NCI-H1105 treated with DMSO at 0.1 percent for 48 hours (cell line): ENCODE data around the gene ZNF618.
"Not testable (repeated sequence)": the region's sequence is repeated elsewhere in the genome, so short reads cannot be mapped to it uniquely, and the experiment has no call there.

Experiments
- DNase-seq: peaks from one replicate; lab custom pipeline; 2025; lab: John Stamatoyannopoulos, UW

ZNF618 gene

DNA sequence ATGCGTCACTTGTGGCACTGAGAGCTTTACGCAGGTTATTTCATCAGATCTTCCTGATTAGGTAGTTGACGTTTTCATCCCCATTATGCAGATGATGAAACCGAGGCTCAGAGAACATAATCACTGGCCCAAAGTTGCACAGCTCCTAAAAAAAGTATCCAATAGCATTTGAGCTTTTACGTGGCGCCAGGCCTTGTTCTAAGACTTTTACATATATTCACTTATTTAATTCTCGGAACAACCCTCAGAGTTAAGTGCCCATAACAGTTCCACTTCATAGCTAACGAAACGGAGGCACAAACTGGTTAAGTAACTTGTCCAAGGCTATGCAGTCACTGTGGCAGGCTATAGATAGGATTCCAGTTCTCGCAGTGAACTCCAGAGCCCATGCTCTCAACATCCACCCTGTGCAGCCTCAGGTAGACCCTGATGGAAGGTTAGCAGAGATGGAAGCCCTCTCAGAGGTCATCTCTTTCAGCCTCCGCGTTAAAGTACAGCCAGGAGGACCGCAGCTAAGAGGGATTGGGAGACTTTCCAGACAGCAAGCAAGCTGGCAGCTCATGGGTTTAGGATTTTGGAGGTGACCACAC, 162.7 kb downstream of the ZNF618 start:
- DNase-seq = no peak

DNA sequence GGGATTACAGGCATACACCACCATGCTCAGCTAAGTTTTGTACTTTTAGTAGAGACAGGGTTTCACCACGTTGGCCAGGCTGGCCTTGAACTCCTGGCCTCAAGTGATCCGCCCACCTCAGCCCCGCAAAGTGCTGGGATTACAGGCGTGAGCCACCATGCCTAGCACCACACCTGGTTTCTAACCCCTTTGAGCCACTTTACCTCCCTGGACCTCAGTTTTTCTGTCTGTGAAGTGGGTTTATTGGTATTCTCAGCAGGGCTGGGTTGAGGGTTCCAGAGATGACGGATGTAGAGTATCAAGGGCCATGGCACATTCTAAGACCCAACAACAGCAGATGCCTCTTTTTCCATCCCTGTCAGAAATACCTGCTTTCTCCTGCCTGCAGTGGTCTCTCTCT, 163.4 kb downstream of the ZNF618 start:
- DNase-seq = no peak

DNA sequence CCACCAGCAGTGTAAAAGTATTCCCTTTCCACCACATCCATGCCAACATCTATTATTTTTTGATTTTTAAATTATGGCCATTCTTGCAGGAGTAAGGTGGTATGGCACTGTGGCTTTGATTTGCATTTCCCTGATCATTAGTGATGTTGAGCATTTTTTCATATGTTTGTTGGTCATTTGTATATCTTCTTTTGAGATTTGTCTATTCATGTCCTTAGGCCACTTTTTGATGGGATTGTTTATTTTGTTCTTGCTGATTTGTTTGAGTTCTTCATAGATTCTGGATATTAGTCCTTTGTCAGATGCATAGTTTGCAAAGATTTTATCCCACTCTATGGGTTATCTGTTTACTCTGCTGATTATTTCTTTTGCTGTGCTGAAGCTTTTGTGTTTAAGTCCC, 167.6 kb downstream of the ZNF618 start:
- not testable (repeated sequence) for DNase-seq

DNA sequence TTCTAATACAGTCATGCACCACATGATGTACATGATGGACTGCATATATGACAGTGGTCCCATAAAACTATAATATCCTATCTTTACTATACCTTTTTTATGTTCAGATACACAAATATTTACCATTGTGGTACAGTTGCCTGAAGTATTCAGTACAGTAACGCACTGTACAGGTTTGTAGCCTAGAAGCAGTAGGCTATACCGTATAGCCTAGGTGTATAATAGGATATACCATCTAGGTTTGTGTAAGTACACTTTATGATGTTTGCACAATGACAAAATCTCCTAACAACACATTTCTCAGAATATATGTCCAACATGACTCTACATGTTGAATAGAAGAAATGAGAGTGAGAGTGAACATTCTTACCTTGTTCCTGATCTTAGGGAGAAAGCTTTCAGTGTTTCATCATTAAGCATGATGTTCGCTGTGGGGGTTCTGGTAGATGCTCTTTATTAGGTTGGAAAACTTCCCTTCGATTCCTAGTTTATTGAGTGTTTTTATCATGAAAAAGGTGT, 170.2 kb downstream of the ZNF618 start:
- DNase-seq = no peak

DNA sequence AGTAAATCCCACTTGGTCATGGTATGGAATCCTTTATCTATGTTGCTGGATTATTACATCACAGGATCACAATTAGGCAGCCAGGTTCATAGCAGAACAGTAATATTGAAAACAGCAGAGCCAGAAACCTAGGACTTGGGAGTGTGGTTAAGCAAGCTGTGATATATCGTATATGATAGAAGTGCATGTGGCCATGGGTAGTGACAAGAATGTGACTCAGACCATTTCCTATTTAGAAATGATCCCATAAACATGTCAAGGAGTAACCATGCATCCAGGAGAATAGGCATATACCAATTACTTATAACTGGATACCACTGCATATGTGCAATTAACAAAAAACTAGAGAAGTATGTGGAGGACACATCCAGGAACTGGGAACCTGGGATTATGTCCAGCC, 170.8 kb downstream of the ZNF618 start:
- DNase-seq = no peak

DNA sequence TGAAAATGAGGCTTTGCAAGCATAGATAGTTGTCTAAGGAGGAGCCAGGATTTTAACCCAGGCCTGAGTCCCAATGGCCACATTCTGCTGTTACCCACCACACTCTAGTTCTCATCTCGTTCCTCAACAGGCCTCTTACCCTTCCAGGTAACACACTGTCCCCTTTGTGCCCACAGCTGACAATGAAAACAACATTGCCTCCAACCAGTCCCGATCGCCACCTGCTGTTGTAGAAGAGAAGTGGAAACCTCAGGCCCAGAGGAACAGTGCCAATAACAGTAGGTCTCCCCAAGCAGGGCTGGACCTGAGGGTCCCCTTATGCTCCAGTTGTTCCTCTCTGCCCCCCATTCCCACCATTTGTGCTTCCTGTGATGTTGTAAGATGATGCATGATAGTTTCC, 171.6 kb downstream of the ZNF618 start:
- no peak for DNase-seq

DNA sequence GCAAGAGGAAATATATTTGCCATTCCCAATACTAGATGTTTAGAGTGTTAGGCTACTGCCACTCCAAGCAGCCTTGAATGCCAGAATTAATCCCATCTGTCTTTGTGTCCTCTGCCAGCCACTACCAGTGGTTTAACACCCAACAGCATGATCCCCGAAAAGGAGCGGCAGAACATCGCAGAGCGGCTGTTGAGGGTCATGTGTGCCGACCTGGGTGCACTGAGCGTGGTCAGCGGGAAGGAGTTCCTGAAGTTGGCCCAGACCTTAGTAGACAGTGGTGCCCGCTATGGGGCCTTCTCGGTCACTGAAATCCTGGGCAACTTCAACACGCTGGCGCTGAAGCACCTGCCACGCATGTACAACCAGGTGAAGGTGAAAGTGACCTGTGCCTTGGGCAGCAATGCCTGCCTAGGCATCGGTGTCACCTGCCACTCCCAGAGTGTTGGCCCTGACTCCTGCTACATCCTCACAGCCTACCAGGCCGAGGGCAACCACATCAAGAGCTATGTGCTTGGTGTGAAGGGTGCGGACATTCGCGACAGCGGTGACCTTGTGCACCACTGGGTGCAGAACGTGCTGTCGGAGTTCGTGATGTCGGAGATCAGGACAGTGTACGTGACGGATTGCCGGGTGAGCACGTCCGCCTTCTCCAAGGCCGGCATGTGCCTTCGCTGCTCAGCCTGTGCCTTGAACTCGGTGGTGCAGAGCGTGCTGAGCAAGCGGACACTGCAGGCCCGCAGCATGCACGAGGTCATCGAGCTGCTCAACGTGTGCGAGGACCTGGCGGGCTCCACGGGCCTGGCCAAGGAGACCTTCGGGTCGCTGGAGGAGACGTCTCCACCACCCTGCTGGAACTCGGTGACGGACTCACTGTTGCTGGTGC, 172.7 kb downstream of the ZNF618 start:
- DNase-seq = no peak

DNA sequence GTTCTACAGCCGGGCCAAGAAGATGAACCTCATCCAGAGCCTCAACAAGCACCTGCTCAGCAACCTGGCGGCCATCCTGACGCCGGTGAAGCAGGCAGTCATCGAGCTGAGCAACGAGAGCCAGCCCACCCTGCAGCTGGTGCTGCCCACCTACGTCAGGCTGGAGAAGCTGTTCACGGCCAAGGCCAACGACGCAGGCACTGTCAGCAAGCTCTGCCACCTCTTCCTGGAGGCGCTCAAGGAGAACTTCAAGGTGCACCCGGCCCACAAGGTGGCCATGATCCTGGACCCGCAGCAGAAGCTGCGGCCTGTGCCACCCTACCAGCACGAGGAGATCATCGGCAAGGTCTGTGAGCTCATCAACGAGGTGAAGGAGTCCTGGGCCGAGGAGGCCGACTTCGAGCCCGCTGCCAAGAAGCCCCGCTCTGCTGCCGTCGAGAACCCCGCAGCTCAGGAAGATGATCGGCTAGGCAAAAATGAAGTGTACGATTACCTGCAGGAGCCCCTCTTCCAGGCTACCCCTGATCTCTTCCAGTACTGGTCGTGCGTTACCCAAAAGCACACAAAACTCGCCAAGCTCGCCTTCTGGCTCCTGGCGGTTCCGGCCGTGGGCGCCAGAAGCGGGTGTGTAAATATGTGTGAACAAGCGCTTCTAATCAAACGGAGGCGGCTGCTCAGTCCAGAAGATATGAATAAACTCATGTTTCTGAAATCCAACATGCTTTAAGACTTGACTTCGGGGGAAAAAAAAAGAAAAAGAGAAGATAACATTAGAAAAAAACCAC, 173.5 kb downstream of the ZNF618 start:
- DNase-seq = no peak

DNA sequence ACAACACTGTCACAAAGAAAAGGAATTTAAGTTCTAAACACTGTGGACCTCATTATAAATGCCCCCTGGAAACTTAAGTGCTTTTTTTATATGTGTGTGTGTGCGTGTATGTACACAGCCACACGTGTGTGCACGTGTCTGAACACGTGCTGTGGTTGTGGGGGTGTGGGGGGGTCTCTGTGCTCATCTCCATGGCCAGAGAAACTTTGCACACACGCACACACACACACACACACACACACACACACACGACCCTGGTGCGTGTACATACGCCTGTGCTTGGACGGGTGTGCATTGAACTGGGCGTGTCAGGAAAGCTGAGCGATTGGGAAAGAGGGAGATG, 174.1 kb downstream of the ZNF618 start:
- no peak for DNase-seq

DNA sequence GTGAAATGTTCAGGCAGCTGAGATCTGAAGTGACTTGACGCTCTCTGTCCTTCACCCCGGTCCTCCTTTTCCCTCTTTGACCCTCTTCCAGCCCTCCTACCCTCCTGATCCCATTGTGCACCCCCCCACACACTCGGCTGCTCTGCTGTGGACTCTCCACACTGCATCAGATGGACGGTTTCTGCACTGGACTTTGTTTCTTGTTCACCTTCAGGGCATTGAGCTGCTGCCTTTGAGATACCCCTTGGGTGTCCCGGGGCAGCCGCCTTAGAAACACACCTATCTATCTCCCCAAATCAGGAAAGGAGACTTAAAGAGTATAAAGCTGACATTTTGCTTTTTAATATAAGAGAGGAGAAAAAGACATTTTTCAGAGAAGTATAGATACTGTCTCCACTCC, 174.5 kb downstream of the ZNF618 start:
- no peak for DNase-seq

DNA sequence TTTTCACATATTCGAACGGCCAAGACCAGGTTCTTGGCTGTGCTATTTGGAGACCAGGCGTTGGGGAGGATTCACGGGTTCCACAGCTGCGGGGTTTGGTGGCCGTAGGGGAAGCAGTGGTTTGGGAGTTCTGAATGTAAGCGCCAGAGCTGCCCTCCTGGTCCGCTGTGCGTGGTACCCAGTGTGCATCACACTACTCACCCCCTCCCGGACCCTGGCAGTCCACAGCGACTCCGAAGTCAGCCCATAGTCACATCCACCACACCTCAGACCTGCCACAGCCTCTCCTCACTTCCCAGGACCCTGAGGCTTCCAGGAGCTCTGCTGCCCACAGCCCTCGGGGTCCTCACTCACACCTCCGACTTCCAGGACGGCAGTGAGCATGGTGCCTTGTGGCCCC, 175.2 kb downstream of the ZNF618 start:
- no peak for DNase-seq

DNA sequence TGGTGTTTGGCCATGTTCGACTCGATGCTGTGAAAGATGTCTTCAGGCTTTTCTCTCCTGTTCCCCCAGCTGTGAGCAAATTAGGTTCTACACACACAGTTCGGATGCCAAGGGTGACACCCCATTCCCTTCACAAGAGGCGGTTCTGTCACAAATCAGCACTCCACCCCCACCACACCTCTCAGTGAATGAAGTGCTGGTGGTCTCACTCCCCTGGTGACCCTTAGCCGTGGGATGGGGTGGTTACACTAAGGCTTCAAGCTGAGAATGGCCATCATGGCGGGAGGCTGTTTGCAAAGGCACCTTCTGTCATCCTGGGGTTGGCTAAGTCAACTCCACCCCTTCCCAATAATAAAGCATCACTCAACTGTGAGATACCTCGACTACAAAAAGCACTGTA, 175.6 kb downstream of the ZNF618 start:
- DNase-seq = no peak

DNA sequence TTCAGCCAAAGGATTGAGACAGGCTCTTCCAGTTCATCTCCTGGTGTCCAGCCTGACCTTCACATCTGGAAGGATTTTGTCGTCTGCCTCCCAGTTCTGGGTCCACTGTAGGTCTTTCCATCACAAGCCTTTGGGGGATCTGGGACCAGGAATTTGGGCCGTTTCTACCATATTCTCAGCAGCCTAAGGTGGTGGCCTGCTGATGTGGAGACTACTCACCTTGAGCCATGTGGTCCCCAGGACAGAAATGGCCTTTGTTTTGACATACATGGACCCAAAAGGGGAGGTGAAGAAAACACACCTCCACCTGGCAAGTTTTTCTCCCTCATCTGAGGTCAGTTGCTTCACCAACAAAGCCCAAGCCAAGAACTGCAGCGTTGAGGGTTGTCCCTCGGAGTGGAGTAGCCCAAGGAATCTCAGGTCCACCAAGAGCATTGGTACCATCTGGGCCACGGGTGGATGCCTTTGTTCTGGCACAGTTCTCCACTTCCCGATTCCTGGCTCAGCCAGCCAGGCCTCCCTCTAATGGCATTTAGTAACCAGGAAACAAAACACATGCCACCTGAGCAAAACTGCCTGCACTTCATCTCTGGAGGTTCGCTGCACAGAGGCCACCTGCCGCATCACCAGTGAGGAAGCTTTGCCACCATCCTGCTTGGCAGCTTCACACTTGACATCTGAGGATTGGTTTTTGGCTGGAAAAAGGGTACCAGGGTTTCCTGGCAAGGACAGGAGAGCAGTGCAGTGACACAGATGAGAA, 177.3 kb downstream of the ZNF618 start:
- DNase-seq = no peak

DNA sequence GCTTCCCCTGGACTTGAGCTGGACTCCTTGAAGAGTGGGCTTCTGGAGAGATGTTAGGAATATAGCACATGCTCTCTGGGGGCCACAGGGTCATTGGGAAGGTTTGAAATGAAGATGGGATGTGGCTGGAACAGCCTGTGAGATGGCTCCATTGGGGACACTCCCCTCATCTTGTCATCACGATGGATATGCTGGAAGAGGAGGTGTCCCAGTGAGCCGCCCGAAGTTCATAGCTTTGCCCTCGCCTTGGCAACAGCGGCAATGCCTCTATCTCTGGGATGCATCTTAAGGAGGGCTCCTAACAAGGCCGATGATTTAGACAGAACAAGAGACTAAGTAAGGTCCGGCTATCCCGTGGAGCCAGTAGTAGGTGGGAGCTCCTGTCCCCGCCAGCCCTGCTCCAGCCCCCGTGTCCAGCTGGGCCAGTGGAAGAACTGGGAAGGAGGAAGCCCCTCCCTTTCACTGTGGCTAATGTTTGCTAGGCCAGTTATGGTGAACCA, 178.1 kb downstream of the ZNF618 start:
- no peak for DNase-seq

DNA sequence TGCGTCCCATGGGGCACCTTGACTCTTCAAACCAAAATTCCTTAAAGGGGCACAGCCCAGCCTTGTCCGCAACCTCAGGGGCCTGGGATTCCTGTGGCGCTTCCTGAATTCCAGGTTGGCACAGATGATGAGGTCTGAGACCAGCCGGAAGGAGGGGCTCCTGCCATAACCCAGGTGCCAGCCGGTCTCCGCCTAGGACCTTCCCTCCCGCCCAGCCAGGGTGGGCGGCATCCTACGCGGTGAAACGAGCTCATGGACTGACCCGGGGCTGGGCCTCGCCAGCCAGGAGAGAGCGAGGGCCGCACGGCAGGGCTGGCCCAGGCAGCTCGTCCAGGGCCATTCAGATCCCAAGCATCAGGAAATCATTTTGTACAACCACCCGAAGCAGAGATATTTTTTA, 179.0 kb downstream of the ZNF618 start:
- DNase-seq = no peak

DNA sequence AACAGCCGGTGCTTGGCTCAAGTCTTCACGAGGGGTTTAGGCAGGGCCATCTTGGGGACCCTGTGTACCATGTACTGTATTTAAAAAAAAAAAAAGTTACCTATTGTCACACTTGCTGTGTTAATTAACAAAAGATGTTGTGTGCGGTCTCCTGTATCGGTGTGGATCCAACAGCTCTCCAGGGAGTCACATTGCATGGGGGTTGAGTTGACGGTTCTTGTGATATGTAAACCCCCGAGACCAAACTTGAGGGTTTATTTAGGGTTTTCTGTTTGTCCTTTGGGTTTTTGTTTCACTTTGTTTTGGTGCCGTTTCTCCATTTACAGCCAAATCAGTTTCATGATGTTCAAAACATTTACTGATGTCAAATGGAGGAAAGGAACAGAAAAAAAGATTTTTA, 179.8 kb downstream of the ZNF618 start:
- no peak for DNase-seq

DNA sequence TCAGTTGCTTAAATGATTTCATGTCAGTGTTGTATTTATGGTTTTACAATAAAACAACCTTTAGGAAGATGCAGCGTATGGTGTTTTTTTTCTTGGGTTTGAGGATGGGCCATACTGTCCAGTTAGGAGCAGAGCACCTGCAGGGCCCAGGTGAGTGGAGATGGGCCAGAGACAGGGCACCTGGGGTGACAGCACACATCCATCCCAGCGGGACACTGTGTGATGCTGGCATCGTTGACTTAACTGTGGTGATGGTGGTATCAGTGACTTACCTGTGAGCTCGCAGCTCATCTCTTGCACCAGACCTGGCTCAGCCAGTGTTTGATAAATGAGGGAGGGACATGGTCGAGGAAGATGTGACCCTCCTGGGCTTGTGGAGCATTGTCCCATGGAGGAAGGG, 180.4 kb downstream of the ZNF618 start:
- DNase-seq = no peak

DNA sequence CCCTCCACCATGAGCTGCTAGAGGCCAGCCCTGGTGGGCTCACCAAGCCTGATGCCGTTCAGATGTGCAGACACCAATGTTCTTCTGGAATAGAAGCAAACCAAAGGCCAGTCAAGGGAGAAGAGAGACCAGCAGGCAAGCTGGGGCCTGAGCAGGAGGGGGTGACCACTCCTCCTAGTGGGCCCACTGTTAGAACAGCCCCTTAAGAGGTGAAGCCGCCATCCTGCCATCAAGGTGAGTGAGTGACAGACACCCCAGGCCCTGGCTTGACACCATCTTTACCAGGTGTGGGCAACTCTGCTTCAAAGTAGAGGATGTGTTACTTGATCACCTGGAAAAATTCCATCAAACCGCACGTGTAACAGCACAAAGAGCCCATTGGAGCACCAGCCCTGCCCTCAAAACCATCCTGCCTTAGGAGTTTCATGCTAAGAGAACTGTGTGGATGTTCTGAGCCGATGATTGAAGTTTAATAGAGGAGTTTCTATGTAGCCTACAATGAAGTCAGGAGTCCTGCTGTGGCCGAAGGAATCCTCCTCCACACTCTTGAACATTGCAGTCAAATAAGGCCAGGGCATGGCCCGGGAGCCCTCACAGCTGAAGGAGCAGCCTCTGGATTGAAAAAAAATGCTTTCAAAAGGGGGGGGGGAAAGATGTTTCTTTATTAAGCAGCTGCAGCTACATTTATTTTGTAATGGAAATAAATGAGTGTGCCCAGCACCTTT, 181.2 kb downstream of the ZNF618 start:
- no peak for DNase-seq

DNA sequence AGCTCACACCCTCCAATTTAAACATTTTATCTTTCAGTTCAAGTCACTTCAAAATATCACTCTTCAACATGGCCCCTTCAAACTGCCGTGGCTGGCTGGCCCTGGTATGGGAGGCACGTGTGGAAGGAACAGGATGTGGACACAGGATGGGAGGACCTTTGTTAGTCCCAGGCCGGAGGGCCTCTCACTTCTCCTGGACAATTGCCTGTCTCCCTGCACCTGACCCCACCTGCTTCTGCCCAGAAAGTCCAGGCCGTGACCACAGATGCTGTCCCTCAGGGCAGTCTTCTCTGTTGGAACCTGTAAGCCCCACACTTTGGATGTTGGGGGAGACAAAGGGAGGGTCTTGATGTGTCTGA, 182.6 kb downstream of the ZNF618 start:
- no peak for DNase-seq

DNA sequence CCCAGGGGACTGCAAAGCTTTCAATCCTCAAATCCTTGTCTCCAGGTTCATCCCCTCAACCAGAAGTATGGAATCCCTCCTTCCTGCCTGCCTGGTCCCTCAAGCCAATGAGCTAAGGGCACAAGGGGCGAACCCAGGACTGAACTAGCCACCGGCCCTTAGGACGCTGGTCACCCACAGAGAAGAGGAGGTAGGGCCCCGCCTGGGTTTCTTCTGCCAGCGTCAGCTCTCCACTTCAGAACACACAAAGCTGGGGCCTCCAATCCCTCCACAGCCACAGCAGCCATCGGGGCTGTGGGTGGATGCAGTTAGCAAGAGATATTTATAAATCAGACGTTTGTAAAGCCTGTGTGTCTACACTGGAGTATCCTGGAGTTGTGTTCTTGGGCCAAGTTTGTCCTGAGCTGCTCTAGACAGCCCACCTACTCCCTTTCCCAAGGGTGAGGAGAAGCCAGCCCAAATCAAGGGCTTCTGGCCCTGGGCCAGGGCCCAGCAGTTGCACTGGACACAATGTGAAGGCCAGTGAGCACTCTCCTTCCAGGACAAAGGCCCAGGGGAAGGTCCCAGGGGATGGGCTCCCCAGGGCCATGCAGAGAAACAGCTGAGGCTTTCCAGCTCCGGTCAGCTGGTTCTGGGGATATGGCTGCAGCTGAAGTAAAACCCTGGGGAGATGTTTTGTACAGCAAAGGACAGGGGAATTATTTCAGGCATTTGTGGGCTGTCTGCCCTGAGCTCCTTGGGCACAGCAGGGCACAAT, 183.1 kb downstream of the ZNF618 start:
- no peak for DNase-seq

DNA sequence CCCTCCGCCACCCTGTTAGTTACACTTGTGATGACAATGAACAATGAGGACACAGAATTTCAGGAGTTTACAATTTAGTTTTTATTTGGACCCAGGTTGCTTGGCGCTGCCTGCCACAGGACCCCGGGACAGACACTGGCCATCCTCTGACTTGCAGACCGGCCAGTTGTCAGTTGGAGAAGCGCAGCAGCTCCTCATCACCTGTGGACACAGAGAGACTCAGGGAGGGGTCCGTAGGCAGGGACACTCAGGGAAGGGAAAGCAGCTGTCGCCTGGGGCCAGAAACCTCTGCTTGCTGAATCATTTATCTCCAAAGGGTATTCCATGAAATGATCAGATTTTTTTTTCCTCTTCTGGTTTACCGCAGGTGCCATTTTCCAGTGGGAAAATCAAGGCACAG, 184.0 kb downstream of the ZNF618 start:
- no peak for DNase-seq
